ENCODE results near the gene LIME1.
"Not testable (repeated sequence)": the region's sequence is repeated elsewhere in the genome, so short reads cannot be mapped to it uniquely, and the experiment has no call there.

LIME1 gene

DNA sequence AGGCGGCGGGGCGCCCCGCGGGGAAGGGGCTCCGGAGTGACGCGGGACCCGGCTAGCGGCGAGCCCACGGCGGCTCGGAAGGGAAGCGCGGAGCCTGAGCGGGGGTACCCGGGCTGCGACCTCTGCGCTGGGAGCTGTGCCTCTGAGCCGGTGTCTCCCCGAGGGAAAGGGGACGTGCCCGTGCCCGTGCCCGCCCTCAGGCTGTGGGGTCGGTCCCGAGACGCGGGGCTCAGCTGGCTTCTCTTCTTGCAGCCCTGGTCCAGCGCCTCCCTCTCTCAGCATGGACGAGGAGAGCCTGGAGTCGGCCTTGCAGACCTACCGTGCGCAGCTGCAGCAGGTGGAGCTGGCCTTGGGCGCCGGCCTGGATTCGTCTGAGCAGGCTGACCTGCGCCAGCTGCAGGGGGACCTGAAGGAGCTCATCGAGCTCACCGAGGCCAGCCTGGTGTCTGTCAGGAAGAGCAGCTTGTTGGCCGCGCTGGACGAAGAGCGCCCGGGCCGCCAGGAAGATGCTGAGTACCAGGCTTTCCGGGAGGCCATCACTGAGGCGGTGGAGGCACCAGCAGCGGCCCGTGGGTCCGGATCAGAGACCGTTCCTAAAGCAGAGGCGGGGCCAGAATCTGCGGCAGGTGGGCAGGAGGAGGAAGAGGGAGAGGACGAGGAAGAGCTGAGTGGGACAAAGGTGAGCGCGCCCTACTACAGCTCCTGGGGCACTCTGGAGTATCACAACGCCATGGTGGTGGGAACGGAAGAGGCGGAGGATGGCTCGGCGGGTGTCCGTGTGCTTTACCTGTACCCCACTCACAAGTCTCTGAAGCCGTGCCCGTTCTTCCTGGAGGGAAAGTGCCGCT is 27.9 kb upstream of the LIME1 start:
- DNase-seq = no peak

DNA sequence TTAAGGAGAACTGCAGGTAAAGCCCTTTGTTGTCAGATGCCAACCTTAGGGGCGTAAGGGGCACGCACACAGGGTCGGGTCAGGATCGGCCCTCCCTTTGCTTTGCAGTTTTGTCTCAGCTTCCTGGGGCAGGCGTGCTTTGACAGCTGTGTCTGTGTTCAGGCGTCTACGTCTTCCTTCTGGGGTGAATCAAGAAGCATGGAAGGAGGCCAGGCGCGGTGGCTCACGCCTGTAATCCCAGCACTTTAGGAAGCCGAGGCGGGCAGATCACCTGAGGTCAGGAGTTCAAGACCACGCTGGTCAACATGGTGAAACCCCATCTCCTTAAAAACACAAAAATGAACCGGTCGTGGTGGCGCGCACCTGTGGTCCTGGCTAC is 27.3 kb upstream of the LIME1 start:
- no peak for DNase-seq

DNA sequence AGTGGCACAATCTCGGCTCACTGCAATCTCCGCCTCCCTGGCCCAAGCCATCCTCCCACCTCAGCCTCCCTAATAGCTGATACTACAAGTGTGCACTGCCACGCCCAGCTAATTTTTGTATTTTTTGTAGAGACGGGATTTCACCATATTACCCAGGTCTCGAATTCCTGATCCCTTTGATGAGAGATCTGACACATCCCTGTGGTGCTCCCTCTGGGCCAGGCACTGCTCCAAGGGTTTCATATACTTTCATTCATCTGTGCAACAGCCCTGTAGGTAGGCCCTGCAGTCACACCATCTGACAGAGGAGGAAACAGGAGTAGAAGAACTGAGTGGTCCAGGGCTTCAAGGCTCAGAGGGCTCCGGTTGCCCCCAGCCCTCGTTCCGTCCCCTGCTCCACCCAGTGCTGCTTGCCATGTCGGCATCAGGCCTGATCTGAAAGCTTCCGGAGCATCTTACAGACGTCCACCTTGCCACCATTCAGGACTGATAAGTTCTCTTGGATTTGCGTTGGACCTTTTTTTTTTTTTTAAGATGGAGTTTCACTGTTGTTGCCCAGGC is 25.3 kb upstream of the LIME1 start:
- no peak for DNase-seq

DNA sequence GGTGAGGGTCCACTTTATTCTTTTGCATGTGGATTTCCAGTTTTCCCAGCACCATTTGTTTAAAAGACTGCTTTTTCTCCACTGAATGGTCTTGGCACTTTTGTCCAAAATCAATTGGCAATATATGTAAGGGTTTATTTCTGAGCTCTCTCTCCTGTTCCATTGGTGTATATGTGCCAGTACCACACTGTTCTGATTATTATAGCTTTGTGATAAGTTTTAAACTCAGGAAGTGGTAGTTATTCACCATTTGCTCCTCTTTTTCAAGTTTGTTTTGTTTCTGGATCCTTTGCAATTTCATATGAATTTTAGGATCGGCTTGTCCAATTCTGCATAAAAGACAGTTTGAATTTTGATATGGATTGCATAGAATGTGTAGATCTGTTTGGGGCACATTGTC is 24.3 kb upstream of the LIME1 start:
- no peak for DNase-seq

DNA sequence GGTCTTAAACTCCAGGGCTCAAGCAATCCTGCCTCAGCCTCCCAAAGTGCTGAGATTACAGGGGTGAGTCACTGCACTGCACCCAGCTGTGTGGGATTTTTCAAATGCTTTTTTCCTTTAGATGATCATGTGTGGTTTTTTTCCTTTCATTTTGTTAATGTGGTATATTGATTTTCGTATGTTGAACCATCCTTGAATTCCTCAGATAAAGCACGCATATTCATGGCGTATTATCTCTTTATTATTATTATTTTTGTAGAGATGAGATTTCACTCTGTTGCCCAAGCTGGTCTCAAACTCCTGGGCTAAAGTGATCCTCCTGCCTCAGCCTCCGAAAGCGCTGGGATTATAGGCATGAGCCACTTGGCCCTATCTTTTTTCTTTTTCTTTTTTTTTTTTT is 21.6 kb upstream of the LIME1 start:
- DNase-seq = no peak

DNA sequence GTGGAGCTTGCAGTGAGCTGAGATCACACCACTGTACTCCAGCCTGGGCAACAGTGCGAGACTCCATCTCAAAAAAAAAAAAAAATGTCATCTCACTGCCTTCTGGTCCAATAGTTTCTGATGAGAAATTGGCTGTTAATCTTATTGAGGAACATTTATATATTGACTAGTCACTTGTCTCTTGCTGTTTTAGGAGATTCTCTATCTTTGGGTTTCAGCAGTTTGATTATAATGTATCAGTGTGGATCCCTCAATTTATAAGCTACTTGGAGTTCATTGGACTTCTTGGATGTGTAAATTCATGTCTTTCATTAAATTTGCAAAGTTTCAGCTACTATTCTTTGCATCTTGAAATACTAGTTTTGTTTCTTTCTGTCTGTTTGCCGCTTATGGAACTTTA is 17.5 kb upstream of the LIME1 start:
- no peak for DNase-seq

DNA sequence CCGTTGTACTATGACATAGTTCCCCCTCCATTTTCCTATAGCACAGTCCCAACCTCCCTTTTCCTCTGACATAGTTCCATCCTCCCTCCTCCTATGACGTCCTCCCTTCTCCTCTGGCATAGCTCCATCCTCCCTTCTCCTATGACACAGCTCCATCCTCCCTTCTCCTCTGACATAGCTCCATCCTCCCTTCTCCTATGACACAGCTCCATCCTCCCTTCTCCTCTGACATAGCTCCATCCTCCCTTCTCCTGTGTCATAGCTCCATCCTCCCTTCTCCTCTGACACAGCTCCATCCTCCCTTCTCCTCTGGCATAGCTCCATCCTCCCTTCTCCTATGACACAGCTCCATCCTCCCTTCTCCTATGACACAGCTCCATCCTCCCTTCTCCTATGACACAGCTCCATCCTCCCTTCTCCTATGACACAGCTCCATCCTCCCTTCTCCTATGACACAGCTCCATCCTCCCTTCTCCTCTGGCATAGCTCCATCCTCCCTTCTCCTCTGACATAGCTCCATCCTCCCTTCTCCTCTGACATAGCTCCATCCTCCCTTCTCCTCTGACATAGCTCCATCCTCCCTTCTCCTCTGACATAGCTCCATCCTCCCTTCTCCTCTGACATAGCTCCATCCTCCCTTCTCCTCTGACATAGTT is 13.4 kb upstream of the LIME1 start:
- not testable (repeated sequence) for DNase-seq

DNA sequence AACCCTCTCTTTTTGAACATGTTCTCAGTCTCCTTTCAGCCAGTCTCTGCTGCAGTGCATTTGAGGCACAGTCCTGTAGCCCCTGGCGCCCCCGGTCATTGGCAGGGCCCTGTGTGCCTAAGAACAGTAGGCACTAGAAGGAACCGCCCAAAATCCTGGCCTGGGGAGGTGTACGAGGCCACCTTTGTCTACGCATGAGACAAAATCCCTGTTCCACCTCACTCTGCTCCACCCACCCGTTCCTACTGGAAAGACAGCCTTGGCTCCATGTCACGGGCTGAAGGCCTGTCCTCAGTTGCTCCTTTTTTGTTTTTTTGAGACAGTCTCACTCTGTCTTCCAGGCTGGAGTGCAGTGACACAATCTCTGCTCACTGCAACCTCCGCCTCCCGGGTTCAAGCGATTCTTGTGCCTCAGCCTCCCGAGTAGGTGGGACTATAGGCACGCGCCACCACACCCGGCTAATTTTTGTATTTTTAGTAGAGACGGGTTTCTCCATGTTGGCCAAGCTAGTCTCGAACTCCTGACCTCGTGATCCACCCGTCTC is 6.2 kb upstream of the LIME1 start:
- not testable (repeated sequence) for DNase-seq

DNA sequence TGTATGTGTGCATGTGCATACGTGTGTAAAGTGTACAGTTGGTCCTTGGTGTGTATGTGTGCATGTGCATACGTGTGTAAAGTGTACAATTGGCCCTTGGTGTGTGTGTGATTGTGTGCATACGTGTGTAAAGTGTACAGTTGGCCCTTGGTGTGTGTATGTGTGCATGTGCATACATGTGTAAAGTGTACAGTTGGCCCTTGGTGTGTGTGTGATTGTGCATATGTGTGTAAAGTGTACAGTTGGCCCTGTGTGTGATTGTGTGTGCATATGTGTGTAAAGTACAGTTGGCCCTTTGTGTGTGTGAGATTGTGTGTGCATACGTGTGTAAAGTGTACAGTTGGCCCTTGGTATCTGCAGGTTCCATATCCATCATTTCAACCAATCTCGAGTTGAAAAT is 5.1 kb upstream of the LIME1 start:
- DNase-seq = no peak

DNA sequence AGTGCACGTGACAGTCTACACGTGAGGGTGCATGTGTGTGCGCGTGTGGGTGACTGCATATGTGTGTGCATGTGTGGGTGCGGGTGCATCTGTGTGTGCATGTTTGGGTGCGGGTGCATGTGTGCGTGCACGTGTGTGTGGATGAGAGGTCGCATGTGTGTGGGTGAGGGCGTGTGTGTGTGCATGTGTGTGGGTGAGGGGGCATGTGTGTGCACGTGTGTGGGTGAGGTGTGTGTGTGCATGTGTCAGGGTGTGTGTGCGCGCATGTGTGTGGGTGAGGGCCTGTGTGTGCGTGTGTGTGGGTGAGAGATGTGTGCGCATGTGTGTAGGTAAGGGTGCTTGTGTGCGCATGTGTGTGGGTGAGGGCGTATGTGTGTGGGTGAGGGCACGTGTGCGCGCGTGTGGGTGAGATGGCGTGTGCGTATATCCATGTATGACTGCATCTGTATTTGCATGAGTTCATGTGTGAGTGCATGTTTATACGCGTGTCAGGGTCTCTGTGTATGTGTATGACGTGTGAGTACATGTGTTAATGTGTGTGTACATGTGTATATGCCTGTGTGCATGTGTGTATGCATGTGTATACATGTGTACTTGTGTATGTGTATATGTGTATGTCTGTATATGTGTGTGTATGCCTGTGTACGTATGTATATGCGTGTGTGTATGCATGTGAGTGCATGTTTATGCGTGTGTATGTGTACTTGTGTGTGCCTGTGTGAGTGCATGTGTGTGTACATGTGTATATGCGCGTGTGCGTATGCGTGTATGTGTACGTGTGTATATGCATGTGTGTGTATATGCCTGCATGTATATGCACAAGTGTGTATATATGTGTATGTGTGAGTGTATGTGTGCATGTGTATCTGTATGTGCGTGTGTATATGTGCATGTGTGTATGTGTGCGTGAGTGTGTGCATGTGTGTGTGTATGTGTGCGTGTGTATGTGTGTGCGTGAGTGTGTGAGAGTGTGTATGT is 4.1 kb upstream of the LIME1 start:
- DNase-seq = no peak

DNA sequence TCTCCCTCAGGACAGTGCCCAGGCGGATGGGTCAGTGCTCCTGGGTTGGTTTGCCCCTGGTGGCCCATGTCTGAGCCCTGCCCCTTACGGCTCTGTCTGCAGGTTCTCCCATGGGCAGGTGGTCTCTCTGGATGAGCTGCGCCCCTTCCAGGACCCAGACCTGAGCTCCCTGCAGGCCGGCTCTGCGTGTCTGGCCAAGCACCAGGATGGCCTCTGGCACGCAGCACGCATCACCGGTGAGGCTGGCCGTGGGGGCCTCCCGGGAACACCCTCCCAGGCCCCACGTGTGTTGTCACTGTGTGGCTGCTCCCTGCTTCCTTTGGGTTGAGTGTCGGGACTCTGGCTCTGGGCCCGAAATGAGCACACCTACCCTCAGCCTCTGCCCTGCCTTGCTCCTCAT is 3.3 kb upstream of the LIME1 start:
- DNase-seq = no peak

DNA sequence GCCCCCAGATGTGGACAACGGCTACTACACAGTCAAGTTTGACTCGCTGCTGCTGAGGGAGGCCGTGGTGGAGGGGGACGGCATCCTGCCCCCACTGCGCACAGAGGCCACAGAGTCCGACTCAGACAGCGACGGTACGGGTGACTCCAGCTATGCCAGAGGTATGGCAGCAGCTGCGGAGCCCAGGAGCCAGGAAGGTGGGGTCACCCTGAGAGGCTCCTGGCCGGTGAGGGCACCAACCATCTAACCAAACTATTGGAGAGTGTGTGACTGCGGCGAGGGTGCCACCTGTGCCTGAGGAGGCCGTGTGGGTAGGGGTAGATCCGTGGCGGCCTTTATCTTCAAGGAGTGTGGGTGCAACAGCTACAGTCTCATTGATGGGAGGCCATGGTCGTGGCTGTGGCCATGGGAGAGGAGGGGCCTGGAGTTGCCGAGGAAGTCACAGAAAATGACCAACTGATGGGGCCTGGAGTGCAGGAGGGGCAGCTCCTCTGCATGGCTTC is 2.8 kb upstream of the LIME1 start:
- no peak for DNase-seq

DNA sequence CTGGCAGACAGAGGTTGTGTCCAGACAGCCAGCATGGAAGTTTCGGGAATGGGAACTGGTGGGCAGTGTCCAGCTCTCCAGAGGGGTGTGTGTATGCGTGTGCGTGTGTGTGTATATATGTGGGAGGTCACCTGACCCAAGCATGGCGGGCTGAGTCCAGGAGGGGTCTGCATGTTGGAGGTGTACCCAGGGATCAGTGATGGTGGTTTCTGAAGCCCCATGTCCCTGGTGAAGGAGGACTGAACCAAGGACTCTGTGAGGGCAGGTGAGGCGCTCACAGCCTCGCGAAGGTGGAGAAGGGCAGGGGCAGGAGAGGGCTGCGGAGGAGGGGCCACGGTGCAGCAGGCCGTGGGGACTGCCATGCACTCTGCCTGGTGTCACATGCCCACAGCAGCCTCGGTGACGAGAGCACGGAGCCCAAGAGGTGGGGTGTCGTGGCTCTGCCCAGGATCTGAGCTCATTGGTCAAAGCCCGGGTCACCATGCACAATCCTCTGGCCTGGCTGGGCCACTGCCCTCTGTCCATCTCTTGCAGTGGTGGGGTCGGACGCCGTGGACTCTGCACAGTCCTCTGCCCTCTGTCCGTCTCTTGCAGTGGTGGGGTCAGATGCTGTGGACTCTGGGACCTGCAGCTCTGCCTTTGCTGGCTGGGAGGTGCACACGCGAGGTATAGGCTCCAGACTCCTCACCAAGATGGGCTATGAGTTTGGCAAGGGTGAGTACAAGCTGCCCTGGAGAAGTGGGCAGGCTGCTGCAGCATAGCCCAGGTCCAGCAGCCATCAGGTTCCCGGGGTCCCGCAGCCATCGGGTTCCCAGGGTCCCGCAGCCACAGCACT is 2.1 kb upstream of the LIME1 start:
- no peak for DNase-seq

DNA sequence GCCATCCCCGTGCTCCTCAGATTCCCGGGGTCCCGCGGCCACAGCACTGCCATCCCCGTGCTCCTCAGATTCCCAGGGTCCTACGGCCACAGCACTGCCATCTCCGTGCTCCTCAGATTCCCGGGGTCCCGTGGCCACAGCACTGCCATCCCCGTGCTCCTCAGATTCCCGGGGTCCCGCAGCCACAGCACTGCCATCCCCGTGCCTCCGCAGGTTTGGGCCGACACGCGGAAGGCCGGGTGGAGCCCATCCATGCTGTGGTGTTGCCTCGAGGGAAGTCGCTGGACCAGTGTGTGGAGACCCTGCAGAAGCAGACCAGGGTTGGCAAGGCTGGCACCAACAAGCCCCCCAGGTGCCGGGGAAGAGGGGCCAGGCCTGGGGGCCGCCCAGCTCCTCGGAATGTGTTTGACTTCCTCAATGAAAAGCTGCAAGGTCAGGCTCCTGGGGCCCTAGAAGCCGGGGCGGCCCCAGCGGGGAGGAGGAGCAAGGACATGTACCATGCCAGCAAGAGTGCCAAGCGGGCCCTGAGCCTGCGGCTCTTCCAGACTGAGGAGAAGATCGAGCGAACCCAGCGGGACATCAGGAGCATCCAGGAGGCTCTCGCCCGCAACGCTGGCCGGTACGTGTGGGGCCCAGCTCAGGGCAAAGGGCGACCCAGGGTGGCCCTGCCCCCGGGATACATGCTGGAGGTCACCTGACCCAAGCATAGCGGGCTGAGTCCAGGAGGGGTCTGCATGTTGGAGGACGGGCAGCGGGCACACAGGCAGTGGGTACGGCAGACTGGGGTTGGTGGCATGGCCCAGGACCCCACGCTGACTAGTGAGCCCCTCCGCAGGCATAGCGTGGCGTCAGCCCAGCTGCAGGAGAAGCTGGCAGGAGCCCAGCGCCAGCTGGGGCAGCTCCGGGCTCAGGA is 1.3 kb upstream of the LIME1 start:
- DNase-seq = no peak

DNA sequence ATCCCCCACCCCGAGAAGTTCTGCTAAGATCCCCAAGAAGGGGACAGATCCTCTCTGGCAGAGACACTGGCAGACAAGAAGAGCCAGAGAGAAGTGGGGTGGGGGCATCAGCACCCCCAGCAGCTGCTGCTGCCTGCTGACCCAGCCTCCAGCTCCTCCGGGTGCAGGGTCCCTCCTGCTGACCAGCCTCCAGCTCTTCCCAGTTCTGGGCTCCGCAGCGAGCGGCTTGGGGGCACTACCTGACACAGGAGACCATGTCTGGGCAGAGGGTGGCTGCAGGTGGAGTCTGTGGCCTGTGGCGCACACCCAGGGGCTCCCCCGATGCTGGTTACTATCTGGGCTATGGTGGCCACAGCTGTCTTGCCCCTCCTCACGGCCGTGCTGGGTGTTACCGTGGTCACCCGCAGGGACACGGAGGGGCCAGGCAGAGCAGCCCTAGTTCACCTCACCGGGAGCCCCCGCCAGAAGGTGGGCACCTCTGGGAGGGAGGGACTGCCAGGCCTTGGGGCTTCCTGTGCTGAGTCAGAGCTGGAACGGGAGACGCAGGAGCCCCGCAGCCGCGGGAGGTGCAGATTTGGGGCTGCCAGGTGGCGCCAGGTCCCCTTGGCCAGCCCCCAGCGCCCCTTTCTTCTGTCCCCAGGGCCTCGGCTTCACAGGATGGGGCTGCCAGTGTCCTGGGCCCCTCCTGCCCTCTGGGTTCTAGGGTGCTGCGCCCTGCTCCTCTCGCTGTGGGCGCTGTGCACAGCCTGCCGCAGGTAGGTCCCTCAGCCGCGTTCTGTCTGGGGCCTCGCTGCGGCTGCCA is 630 bp downstream of the LIME1 start:
- DNase-seq = no peak

DNA sequence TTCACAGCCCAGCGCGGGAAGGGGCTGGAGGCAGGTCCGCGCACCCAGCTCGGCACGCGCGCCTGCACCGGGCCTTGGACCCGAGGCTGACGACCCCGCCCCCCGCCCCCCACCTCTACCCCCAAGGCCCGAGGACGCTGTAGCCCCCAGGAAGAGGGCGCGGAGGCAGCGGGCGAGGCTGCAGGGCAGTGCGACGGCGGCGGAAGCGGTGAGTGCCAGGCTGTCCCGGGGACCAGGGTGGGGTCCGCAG is 1.2 kb downstream of the LIME1 start:
- no peak for DNase-seq

DNA sequence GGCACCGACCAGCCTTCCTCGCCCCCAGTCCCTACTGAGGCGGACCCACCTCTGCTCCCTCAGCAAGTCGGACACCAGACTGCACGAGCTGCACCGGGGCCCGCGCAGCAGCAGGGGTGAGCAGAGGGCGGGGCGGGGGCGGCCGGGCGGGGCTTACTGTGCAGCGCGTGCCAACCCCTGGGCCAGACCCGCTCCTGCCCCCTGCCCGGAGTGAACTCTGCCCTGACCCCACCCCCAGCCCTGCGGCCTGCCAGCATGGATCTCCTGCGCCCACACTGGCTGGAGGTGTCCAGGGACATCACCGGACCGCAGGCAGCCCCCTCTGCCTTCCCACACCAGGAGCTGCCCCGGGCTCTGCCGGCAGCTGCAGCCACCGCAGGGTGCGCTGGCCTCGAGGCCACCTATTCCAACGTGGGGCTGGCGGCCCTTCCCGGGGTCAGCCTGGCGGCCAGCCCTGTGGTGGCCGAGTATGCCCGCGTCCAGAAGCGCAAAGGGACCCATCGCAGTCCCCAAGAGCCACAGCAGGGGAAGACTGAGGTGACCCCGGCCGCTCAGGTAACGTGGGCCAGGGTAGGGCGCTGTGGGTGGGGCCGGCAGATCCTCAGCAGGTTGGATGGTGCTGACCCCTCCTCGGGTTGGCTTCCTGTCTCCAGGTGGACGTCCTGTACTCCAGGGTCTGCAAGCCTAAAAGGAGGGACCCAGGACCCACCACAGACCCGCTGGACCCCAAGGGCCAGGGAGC is 1.7 kb downstream of the LIME1 start:
- no peak for DNase-seq

DNA sequence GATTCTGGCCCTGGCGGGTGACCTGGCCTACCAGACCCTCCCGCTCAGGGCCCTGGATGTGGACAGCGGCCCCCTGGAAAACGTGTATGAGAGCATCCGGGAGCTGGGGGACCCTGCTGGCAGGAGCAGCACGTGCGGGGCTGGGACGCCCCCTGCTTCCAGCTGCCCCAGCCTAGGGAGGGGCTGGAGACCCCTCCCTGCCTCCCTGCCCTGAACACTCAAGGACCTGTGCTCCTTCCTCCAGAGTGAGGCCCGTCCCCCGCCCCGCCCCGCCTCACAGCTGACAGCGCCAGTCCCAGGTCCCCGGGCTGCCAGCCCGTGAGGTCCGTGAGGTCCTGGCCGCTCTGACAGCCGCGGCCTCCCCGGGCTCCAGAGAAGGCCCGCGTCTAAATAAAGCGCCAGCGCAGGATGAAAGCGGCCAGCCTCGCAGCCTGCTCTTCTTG is 2.2 kb downstream of the LIME1 start:
- no peak for DNase-seq

Measured in NCI-H1694 treated with DMSO at 0.1 percent for 48 hours (cell line).